WTC11 (cell line): ENCODE data around the gene PTPA.

Experiments used
- ARID4B ChIP-seq: sonication (generic); formaldehyde crosslinking; IDR thresholded peaks from 2 replicates; pipeline ENCODE4 v1.8.0; 2023; ENCODE audit warnings: missing genetic modification reagents, mild to moderate bottlenecking, borderline replicate concordance
- CBFB ChIP-seq: sonication (generic); formaldehyde crosslinking; IDR thresholded peaks from 2 replicates; pipeline ENCODE4 v1.8.1; 2022; ENCODE audit warnings: mild to moderate bottlenecking, low read depth, missing genetic modification reagents
- IRF1 ChIP-seq: sonication (generic); formaldehyde crosslinking; IDR thresholded peaks from 2 replicates; pipeline ENCODE4 v1.8.0; 2023; ENCODE audit warnings: missing genetic modification reagents
- KAT7 ChIP-seq: sonication (generic); formaldehyde crosslinking; IDR thresholded peaks from 2 replicates; pipeline ENCODE4 v1.8.1; 2023; ENCODE audit warnings: missing genetic modification reagents, mild to moderate bottlenecking, borderline replicate concordance
- MXD4 ChIP-seq: fragments of 250-450 bp; sonication (Bioruptor Pico); IDR thresholded peaks from 2 replicates; pipeline ENCODE4 v1.8.0; 2021; ENCODE audit warnings: mild to moderate bottlenecking, moderate library complexity, borderline replicate concordance
- NR3C1 ChIP-seq: sonication (generic); formaldehyde crosslinking; conservative IDR thresholded peaks from 2 replicates; pipeline ENCODE4 v1.8.1; 2023; ENCODE audit warnings: low read depth, mild to moderate bottlenecking, missing genetic modification reagents
- SMAD3 ChIP-seq: sonication (generic); formaldehyde crosslinking; IDR thresholded peaks from 2 replicates; pipeline ENCODE4 v1.8.0; 2022; ENCODE audit warnings: missing genetic modification reagents, mild to moderate bottlenecking, borderline replicate concordance
- ZNF219 ChIP-seq: sonication (generic); formaldehyde crosslinking; IDR thresholded peaks from 2 replicates; pipeline ENCODE4 v1.8.0; 2023; ENCODE audit warnings: missing genetic modification reagents, mild to moderate bottlenecking, borderline replicate concordance
- ZNF317 ChIP-seq: sonication (generic); formaldehyde crosslinking; IDR thresholded peaks from 2 replicates; pipeline ENCODE4 v1.8.1; 2023; ENCODE audit warnings: low read depth, mild to moderate bottlenecking, moderate library complexity, missing genetic modification reagents, borderline replicate concordance
- ZNF416 ChIP-seq: fragments of 250-450 bp; sonication (Bioruptor Pico); IDR thresholded peaks from 2 replicates; pipeline ENCODE4 v1.9.0; 2021; ENCODE audit warnings: mild to moderate bottlenecking, inconsistent platforms
- ZNF423 ChIP-seq: fragments of 250-450 bp; sonication (Bioruptor Pico); IDR thresholded peaks from 2 replicates; pipeline ENCODE4 v2.1.2; 2022; ENCODE audit warnings: mild to moderate bottlenecking, moderate library complexity
- ZNF512 ChIP-seq: sonication (generic); formaldehyde crosslinking; IDR thresholded peaks from 2 replicates; pipeline ENCODE4 v1.8.1; 2022; ENCODE audit warnings: missing genetic modification reagents, borderline replicate concordance
- TF ChIP-seq, protein P1 (sequence below): fragments of 200-600 bp; IDR thresholded peaks from 2 replicates; pipeline ENCODE4 v1.8.0; 2022; ENCODE audit warnings: antibody characterized with exemption
- TF ChIP-seq, protein P2 (sequence below): sonication (generic); formaldehyde crosslinking; IDR thresholded peaks from 2 replicates; pipeline ENCODE4 v1.8.0; 2022; ENCODE audit warnings: mild to moderate bottlenecking, missing genetic modification reagents

- TF ChIP-seq NR3C1 (CRISPR knock-in tag) (no peak), ZNF512 (CRISPR knock-in tag) (no peak), ARID4B (CRISPR knock-in tag) (no peak), ZNF416 (CRISPR knock-in tag) (no peak), CBFB (CRISPR knock-in tag) (no peak), ZNF219 (CRISPR knock-in tag) (no peak), IRF1 (no peak), SMAD3 (CRISPR knock-in tag) (no peak), KAT7 (CRISPR knock-in tag) (no peak), ZNF317 (no peak), MXD4 (no peak), ZNF423 (CRISPR knock-in tag) (no peak)
- TF ChIP-seq, protein P1, sequence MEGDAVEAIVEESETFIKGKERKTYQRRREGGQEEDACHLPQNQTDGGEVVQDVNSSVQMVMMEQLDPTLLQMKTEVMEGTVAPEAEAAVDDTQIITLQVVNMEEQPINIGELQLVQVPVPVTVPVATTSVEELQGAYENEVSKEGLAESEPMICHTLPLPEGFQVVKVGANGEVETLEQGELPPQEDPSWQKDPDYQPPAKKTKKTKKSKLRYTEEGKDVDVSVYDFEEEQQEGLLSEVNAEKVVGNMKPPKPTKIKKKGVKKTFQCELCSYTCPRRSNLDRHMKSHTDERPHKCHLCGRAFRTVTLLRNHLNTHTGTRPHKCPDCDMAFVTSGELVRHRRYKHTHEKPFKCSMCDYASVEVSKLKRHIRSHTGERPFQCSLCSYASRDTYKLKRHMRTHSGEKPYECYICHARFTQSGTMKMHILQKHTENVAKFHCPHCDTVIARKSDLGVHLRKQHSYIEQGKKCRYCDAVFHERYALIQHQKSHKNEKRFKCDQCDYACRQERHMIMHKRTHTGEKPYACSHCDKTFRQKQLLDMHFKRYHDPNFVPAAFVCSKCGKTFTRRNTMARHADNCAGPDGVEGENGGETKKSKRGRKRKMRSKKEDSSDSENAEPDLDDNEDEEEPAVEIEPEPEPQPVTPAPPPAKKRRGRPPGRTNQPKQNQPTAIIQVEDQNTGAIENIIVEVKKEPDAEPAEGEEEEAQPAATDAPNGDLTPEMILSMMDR, result no peak
- TF ChIP-seq, protein P2, sequence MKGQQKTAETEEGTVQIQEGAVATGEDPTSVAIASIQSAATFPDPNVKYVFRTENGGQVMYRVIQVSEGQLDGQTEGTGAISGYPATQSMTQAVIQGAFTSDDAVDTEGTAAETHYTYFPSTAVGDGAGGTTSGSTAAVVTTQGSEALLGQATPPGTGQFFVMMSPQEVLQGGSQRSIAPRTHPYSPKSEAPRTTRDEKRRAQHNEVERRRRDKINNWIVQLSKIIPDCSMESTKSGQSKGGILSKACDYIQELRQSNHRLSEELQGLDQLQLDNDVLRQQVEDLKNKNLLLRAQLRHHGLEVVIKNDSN (CRISPR knock-in tag), result no peak
These were observed 49.7 kb downstream of the PTPA start for GRCh38 chr9:129160712-129161533.
